ENCODE data around the gene CFAP43.

DNA sequence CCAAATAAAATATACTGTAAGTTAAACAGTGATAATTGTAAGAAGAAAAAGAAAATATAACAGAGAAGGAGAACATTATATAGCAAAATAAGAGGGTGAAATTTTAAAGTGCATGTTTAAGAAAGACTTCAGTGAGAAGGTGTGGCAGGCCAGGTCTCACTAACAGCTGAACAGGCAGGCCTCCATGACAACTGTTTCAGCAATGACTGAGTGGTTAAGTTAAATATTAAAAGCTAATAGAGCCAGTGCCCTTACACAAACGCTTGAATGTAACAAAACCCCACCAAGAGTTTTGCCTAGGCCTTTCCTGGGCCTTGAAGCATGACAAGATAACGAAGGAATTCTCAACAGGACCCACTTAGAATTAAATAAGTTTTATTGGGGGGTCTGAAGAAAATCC, 32.6 kb downstream of the CFAP43 start:
- TF ChIP-seq GATA2 (IDR thresholded peaks at IDR 0.05; ENCODE audit: low read depth, low read length) (no peak), GATA3 (IDR thresholded peaks at IDR 0.05; ENCODE audit: low read depth, low read length) (no peak)
